Spleen (tissue), 11 donors: ENCODE measurements around the gene EFCAB11. TPM values are rescaled to one million over a fixed set of nuclear protein-coding genes. Genes with fewer than 3 reads are reported as not detected.

Experiments
- DNase-seq: peaks from one replicate; pipeline ENCODE4 v3.0.0-alpha.2; 2020
- H3K27ac ChIP-seq, 8 donors: fragments of 200-600 bp; sonication (generic) in 7 of 8; 1 replicate in 4 of 8; 2 replicates in 4 of 8; pipeline versions ENCODE4 v1.5.0 to v1.8.0; 2016 to 2021; ENCODE audit warnings: inconsistent platforms in 4 of 8, mild to moderate bottlenecking in 4 of 8, moderate library complexity in 1 of 8
- H3K27me3 ChIP-seq, 7 donors: fragments of 200-600 bp; sonication (generic) in 6 of 7; replicated peaks in 1 of 7; 1 replicate in 4 of 7; 2 replicates in 3 of 7; pipeline versions ENCODE4 v1.5.0 to v1.8.0; 2016 to 2021; ENCODE audit warnings: inconsistent platforms in 3 of 7, mild to moderate bottlenecking in 1 of 7
- H3K36me3 ChIP-seq, 6 donors: fragments of 200-600 bp; sonication (generic) in 5 of 6; 1 replicate in 4 of 6; 2 replicates in 2 of 6; pipeline versions ENCODE4 v1.5.0 to v1.8.0; 2016 to 2021; ENCODE audit warnings: inconsistent platforms in 2 of 6
- H3K4me1 ChIP-seq, 6 donors: fragments of 200-600 bp; sonication (generic) in 5 of 6; 1 replicate in 3 of 6; 2 replicates in 3 of 6; pipeline versions ENCODE4 v1.5.0 to v1.8.0; 2016 to 2021; ENCODE audit warnings: inconsistent platforms in 3 of 6
- H3K4me3 ChIP-seq, 8 donors: fragments of 200-600 bp; sonication (generic) in 7 of 8; 1 replicate in 4 of 8; 2 replicates in 4 of 8; pipeline versions ENCODE4 v1.5.0 to v1.8.0; 2016 to 2021; ENCODE audit warnings: inconsistent platforms in 4 of 8, mild to moderate bottlenecking in 4 of 8, moderate library complexity in 2 of 8
- H3K9me3 ChIP-seq, 8 donors: fragments of 200-600 bp; sonication (generic) in 7 of 8; 1 replicate in 4 of 8; 2 replicates in 4 of 8; pipeline versions ENCODE4 v1.5.0 to v1.8.0; 2016 to 2021; ENCODE audit warnings: inconsistent platforms in 4 of 8
- POLR2A ChIP-seq, 3 donors: fragments of 450-650 bp; IDR thresholded peaks; one replicate each; pipeline ENCODE4 v1.5.1; 2017; ENCODE audit warnings: antibody characterized with exemption in 3 of 3, mild to moderate bottlenecking in 1 of 3
- POLR2AphosphoS5 ChIP-seq, 3 donors: sonication (generic); formaldehyde crosslinking; IDR thresholded peaks; one replicate each; pipeline ENCODE4 v1.5.1; 2017; ENCODE audit warnings: antibody characterized with exemption in 3 of 3
- WGBS, 5 donors: extraction: QIAGEN DNeasy Blood & Tissue Kit in 3 of 5; methylation state at CpG; one replicate each; pipeline versions ENCODE4 v1.1.5 to v1.1.7; 2013 to 2018; 5-methylcytosine and 5-hydroxymethylcytosine counted together
- intact Hi-C: fragments of 100-400 bp; cut with DNase I; formaldehyde crosslinking; loops from one replicate; pipeline ENCODE4 v1.15.0; 2023; ENCODE audit warnings: low total_unique reads
- polyA plus RNA-seq, 3 donors: library from polyadenylated mRNA; stranded (reverse); fragments of 200-250 nt; gene quantifications; one replicate each; pipeline ENCODE4 v1.2.1, GENCODE V29; 2013
- total RNA-seq, 7 donors: library from RNA; depleted of rRNA in 3 of 7; stranded (reverse); fragments of >200 nt in 3 of 7; fragmentation: NEBNext Ultra II Directional in 4 of 7; extraction: Animal tissue kit (Norgen Biotek cat#: 25700) in 4 of 7; gene quantifications; one replicate each; pipeline versions ENCODE4 v1.1.0 to v1.2.1, GENCODE V29; 2016 to 2021
- TF ChIP-seq, protein P1 (sequence below), 11 experiments: fragments of 200-600 bp in 7 of 11; fragments of 450-650 bp in 4 of 11; sonication (generic) in 4 of 11; IDR thresholded peaks in 8 of 11; conservative IDR thresholded peaks in 3 of 11; 1 replicate in 7 of 11; 2 replicates in 4 of 11; pipeline versions ENCODE4 v1.4.0 to v1.8.0; 2016 to 2021; ENCODE audit warnings: antibody characterized with exemption in 11 of 11, inconsistent platforms in 4 of 11, mild to moderate bottlenecking in 1 of 11
- donor health status: healthy with polysubstance abuse.
- donor health status: DM: no; HTN: no; CAD: no; lungs with moderate emphysema.
- donor health status: DM: no; HTN: no; CAD: no.
- donor health status: Bipolar disorder and iron deficiency.
- donor health status: healthy.
- donor health status: DM: no; HTN: no; CAD: no.
- donor health status: DM: yes; HTN: yes; CAD: no.

The EFCAB11 gene
- total and polyA plus RNA-seq, 10 donors: 2.5 to 13.7 (median 7.4) TPM

GRCh38 chr14:89933002-89933401 lies 21.5 kb downstream of the EFCAB11 start:
- WGBS, 5 donors: 77 to 92% (median 87%) methylated on average over 6 of the region's 6 CpGs
- Histone ChIP-seq H3K27ac (no peak overlapping the region), H3K36me3 (peaks cover 0 to 42% (median 0%) of the 10 kb centered on the region in 6 donors), H3K27me3 (no peaks in the 10 kb centered on the region), H3K9me3 (no peaks in the 10 kb centered on the region), H3K4me3 (no peak overlapping the region), H3K4me1 (no peaks in the 10 kb centered on the region)
- DNase-seq: no peak
- TF ChIP-seq, protein P1, sequence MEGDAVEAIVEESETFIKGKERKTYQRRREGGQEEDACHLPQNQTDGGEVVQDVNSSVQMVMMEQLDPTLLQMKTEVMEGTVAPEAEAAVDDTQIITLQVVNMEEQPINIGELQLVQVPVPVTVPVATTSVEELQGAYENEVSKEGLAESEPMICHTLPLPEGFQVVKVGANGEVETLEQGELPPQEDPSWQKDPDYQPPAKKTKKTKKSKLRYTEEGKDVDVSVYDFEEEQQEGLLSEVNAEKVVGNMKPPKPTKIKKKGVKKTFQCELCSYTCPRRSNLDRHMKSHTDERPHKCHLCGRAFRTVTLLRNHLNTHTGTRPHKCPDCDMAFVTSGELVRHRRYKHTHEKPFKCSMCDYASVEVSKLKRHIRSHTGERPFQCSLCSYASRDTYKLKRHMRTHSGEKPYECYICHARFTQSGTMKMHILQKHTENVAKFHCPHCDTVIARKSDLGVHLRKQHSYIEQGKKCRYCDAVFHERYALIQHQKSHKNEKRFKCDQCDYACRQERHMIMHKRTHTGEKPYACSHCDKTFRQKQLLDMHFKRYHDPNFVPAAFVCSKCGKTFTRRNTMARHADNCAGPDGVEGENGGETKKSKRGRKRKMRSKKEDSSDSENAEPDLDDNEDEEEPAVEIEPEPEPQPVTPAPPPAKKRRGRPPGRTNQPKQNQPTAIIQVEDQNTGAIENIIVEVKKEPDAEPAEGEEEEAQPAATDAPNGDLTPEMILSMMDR (IDR thresholded peaks at IDR 0.05 in 8 of 11, conservative IDR thresholded peaks at IDR 0.05 in 3 of 11): no peak
- TF ChIP-seq POLR2AphosphoS5 (IDR thresholded peaks at IDR 0.05): no peak
- no peak for TF ChIP-seq POLR2A (IDR thresholded peaks at IDR 0.05)
- intact Hi-C loops: no loop called here

- H3K27ac ChIP-seq: no peak overlapping the region
- intact Hi-C loops: no loop called here
- H3K27me3 ChIP-seq: no peaks in the 10 kb centered on the region
- no peak for DNase-seq
- peaks cover 0 to 48% (median 0%) of the 10 kb centered on the region in 6 donors for H3K36me3 ChIP-seq
- no peaks in the 10 kb centered on the region for H3K4me1 ChIP-seq
- no peaks in the 10 kb centered on the region for H3K9me3 ChIP-seq
- TF ChIP-seq POLR2A (IDR thresholded peaks at IDR 0.05) (no peak), POLR2AphosphoS5 (IDR thresholded peaks at IDR 0.05) (no peak)
- TF ChIP-seq, protein P1 (IDR thresholded peaks at IDR 0.05 in 8 of 11, conservative IDR thresholded peaks at IDR 0.05 in 3 of 11): no peak
- 83 to 92% (median 90%) methylated on average over 13 of the region's 13 CpGs for WGBS, 5 donors
- H3K4me3 ChIP-seq: no peak overlapping the region
Measured at GRCh38 chr14:89927186-89927865, 27.2 kb downstream of the EFCAB11 start.

GRCh38 chr14:89926694-89927093 lies 27.8 kb downstream of the EFCAB11 start:
- Histone ChIP-seq H3K27ac (no peak overlapping the region), H3K4me1 (no peaks in the 10 kb centered on the region), H3K4me3 (no peak overlapping the region), H3K36me3 (peaks cover 0 to 42% (median 0%) of the 10 kb centered on the region in 6 donors), H3K9me3 (no peaks in the 10 kb centered on the region), H3K27me3 (no peaks in the 10 kb centered on the region)
- TF ChIP-seq, protein P1 (IDR thresholded peaks at IDR 0.05 in 8 of 11, conservative IDR thresholded peaks at IDR 0.05 in 3 of 11): no peak
- TF ChIP-seq POLR2A (IDR thresholded peaks at IDR 0.05) (no peak), POLR2AphosphoS5 (IDR thresholded peaks at IDR 0.05) (no peak)
- DNase-seq: no peak
- WGBS, 5 donors: 20 to 73% (median 42%) methylated on average over 1 of the region's 1 CpG
- intact Hi-C loops: no loop called here

GRCh38 chr14:89924268-89924667 lies 30.3 kb downstream of the EFCAB11 start:
- 84 to 92% (median 88%) methylated on average over 4 of the region's 4 CpGs for WGBS, 5 donors
- Histone ChIP-seq H3K4me1 (no peaks in the 10 kb centered on the region), H3K9me3 (no peaks in the 10 kb centered on the region), H3K27ac (no peak overlapping the region), H3K4me3 (no peak overlapping the region), H3K27me3 (no peaks in the 10 kb centered on the region), H3K36me3 (peaks cover 0 to 18% (median 0%) of the 10 kb centered on the region in 6 donors)
- TF ChIP-seq POLR2AphosphoS5 (IDR thresholded peaks at IDR 0.05) (no peak), POLR2A (IDR thresholded peaks at IDR 0.05) (no peak)
- TF ChIP-seq, protein P1 (IDR thresholded peaks at IDR 0.05 in 8 of 11, conservative IDR thresholded peaks at IDR 0.05 in 3 of 11): no peak
- DNase-seq: no peak
- intact Hi-C loops: no loop called here
